ENCODE results near the gene C9orf43.
A peak's percentile ranks its signal among the peaks of the same experiment; 100 is the strongest.
"Not testable (repeated sequence)": the region's sequence is repeated elsewhere in the genome, so short reads cannot be mapped to it uniquely, and the experiment has no call there.

C9orf43 gene

DNA sequence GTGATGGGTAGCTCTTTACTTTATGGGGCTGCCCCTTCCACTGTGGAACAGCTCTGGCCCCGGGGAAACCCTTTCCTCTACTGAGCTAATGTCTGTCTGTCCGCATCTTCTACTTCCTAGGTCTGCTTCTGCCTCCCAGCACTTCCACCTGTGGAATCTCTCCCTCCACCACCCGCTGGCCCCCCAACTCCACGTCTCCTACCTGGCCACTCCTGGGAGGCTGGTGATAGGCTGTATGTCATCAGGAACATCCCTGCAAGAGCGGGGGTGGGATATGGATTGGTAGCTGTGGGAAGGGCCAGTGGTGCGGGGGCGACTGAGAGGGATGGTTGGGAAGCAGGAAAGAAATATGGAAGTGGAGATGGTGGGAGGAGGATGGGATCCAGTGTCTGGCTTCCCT, 18.6 kb upstream of the C9orf43 start:
- no peak overlapping the region for H3K27ac Mint-ChIP-seq
- no peak overlapping the region for H3K4me3 Mint-ChIP-seq
- peaks cover 6% of the 10 kb centered on the region for H3K4me1 Mint-ChIP-seq (ENCODE audit: low read depth)
- no peaks in the 10 kb centered on the region for H3K27me3 Mint-ChIP-seq
- H3K36me3 Mint-ChIP-seq, result peaks cover 6% of the 10 kb centered on the region
- H3K9me3 Mint-ChIP-seq (ENCODE audit: low read depth), result no peaks in the 10 kb centered on the region

DNA sequence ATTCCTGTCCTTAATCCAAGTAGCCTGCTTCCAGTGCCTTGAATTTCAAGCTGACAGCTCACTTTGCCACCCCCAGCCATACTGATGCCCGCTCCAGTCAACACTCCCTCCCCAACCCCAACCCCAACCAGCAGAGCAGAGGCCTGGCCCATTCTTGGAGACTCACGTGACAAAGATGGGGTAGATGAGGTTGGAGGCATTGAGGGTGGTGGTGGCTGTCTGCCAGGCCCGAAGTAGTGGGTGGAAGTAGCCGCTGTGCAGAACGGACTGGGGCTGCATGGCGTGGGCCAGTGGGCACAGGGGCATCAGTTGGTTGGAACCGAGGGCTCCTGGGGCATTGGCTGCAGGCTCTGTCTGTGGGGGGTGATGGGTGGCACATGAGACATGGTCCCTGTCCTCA, 17.3 kb upstream of the C9orf43 start:
- Mint-ChIP-seq H3K27ac (no peak overlapping the region), H3K4me3 (no peak overlapping the region), H3K4me1 (ENCODE audit: low read depth) (peaks cover 6% of the 10 kb centered on the region), H3K36me3 (peaks cover 6% of the 10 kb centered on the region), H3K27me3 (no peaks in the 10 kb centered on the region), H3K9me3 (ENCODE audit: low read depth) (no peaks in the 10 kb centered on the region)

DNA sequence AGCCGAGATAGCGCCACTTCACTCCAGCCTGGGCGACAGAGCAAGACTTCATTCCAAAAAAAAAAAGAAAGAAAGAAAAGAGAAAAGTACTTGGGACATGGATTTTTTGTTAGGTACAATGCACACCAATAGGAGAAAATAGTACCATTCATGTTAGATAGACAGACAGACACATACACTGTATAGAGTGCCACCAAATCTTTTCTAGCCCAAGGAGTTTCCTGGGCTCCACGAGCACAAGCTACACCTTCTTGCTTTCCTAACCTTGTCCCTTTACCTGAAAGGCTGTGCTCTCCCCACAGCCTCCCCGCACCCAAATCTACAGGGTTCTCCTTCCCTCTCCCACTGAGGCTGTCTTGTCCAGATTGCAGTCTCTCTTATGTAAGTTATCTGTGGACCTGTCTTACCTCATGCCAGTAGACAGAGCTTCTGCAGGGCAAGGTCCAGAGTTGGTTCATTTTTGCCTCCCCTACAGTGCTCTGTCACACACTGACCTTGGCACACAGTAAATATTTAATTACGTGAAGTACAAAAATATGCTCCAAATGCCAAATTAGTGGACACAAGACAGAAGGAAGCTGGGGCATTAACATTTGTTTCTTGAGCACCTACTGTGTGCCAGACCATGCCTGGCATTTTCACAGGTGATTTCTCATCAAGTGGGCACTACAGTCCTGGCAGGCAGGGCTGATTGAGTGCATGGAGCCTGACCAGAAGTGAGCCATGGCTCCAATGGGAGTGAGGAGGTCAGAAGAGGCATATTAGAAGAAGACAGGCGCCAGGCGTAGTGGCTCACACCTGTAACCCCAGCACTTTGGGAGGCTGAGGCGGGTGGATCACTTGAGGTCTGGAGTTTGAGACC, 15.3 kb upstream of the C9orf43 start:
- Mint-ChIP-seq H3K4me3 (no peak overlapping the region), H3K27me3 (no peaks in the 10 kb centered on the region)

DNA sequence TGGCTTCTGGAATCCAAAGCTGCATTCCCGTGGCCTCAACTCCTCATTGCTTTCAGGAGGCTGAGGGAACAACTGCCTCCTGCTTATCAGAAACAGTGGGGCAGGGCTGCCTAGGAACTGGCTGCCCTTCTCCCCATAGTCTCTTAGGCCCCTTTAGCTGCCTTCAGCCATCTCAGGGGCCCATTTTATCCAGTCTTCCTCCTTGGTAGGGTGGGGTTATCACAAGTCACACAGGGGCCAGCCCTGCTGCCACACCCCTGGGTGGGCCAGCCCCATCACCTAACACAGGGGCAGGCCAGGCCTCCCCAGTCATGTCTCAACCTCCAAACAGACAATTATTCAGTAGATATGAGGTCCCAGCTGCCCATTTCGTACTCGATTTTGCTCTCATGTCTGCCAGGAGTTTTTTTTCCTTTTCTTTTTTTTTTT, 13.3 kb upstream of the C9orf43 start:
- H3K27me3 Mint-ChIP-seq, result no peaks in the 10 kb centered on the region
- H3K36me3 Mint-ChIP-seq, result peaks cover 2% of the 10 kb centered on the region
- no peak overlapping the region for H3K27ac Mint-ChIP-seq
- no peak overlapping the region for H3K4me3 Mint-ChIP-seq
- peaks cover 28% of the 10 kb centered on the region for H3K4me1 Mint-ChIP-seq (ENCODE audit: low read depth)
- no peaks in the 10 kb centered on the region for H3K9me3 Mint-ChIP-seq (ENCODE audit: low read depth)

More for the DNA sequence above, 15.3 kb upstream of the C9orf43 start:
- H3K9me3 Mint-ChIP-seq (ENCODE audit: low read depth), result no peaks in the 10 kb centered on the region
- peaks cover 2% of the 10 kb centered on the region for H3K36me3 Mint-ChIP-seq
- H3K4me1 Mint-ChIP-seq (ENCODE audit: low read depth), result peaks cover 17% of the 10 kb centered on the region
- H3K27ac Mint-ChIP-seq, result no peak overlapping the region

DNA sequence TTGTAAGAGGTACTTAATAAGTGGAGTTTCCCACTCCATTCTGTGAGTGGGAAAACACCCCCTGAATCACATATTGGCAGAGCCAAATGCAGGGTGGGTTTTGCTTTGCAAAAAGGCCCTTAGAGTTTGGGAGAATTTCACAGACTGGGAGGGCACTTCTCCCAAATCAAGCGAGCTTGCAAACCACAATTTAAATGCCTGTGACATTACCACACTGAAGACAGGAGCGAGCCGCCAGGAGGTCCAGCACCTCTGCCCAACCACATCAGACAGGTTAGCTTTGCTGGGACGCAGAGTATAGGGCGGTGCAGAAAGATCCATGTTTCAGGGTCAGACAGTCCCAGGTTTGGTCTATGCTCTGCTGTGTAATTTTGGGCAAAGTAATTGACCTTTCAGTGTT, 11.8 kb upstream of the C9orf43 start:
- no peaks in the 10 kb centered on the region for H3K9me3 Mint-ChIP-seq (ENCODE audit: low read depth)

DNA sequence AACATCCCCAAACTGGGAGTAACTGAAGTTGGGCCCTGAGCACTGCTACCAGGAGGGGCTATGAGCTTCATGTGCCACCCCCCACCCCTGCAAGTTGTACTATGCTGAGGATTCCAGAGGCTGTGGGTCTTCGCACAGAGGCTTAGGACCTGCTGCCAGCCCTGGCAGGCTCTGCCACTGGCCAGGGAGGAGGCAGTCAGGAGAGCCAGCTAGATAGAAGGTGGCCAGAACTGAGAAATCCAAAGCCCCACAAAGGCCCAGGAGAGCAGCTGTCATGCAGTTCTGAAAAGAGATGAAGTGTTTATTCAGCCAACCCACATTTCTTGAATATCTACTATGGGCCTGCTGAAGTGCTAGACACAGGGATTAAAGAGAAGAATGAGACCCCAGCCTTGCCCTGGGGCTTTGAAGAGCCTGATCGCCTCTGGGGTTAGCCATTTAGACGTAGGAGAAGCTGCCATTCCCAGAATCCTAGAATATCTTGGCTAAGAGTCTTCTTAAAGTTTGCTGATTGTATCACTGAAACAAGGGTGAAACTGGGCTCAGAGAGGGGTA, 10.8 kb upstream of the C9orf43 start:
- Mint-ChIP-seq H3K27me3 (no peaks in the 10 kb centered on the region), H3K36me3 (peaks cover 2% of the 10 kb centered on the region), H3K4me3 (peak overlapping the region; percentile 91), H3K4me1 (ENCODE audit: low read depth) (peaks cover 28% of the 10 kb centered on the region), H3K27ac (no peak overlapping the region), H3K9me3 (ENCODE audit: low read depth) (no peaks in the 10 kb centered on the region)

More for the DNA sequence above, 11.8 kb upstream of the C9orf43 start:
- Mint-ChIP-seq H3K27ac (no peak overlapping the region), H3K36me3 (peaks cover 2% of the 10 kb centered on the region), H3K27me3 (no peaks in the 10 kb centered on the region), H3K4me1 (ENCODE audit: low read depth) (peaks cover 28% of the 10 kb centered on the region), H3K4me3 (peak overlapping the region; percentile 91)

DNA sequence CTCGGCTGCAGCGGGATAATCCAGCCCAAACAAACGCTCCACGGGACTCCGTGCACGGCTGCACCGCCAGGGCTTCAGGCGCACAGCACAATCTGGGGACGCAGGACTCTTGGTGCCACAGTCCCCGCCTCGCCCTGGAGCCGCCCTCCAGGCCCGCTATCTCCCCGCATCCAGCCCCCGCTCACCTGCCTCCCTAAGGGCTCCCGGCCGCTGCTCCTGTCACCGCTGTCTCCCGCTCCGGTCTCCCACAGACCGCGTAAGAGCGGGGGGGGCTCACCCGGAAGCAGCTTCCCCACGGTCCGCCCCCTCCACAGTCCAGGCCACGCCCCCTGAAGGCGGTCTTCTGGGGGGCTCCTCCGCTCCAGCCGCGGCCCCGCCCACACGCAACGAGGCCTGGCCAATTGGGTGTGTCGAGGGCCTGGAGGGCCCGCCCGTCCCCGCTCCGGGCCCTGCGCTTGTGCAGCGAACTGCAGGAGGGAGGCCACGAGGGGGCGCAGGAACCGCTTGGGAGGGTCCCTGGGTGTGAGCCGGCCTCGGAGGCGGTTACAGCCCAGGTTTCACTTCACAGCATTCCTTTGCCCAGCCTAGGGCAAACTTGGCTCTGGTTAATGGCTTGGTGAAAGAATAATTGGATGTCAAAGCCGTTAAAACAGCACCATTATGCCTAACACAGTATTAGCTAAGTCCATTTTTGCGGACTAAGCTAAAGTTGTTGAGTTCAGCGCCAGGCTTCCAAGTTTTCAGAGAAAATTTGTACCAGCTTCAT, 9.3 kb upstream of the C9orf43 start, which contains the start of gene ALAD:
Gene ALAD, minus strand, starts transcription at position 258 of the 766 bp plus-strand sequence. CDS start 7,725 bp downstream, outside the sequence.
- Mint-ChIP-seq H3K4me1 (ENCODE audit: low read depth) (peaks cover 28% of the 10 kb centered on the region), H3K36me3 (no peaks in the 10 kb centered on the region), H3K27me3 (no peaks in the 10 kb centered on the region), H3K9me3 (ENCODE audit: low read depth) (no peaks in the 10 kb centered on the region), H3K4me3 (peak within 1 kb of the TSS; percentile 91), H3K27ac (peak within 1 kb of the TSS; percentile 77)

DNA sequence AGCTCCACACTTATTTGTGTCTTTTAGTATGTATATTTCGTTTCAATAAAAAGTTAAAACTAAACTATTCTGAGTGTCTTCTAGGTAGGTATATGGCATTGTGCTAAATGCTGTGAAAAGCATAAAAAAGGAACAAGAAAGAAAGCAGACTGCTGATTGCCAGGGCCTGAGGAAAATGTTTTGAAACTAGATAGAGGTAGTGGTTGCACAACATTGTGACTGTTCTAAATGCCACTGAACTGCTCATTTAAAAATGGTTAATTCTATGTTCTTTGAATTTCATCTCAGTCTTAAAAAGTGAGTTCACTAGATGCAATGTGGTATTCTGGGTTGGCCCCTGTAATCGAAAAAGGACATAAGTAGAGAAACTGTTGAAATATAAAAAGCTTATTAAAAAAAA, 6.9 kb upstream of the C9orf43 start:
- Mint-ChIP-seq H3K4me3 (no peak overlapping the region), H3K36me3 (peaks cover 4% of the 10 kb centered on the region), H3K27me3 (no peaks in the 10 kb centered on the region), H3K9me3 (ENCODE audit: low read depth) (no peaks in the 10 kb centered on the region), H3K27ac (peak overlapping the region; percentile 34), H3K4me1 (ENCODE audit: low read depth) (peaks cover 41% of the 10 kb centered on the region)

DNA sequence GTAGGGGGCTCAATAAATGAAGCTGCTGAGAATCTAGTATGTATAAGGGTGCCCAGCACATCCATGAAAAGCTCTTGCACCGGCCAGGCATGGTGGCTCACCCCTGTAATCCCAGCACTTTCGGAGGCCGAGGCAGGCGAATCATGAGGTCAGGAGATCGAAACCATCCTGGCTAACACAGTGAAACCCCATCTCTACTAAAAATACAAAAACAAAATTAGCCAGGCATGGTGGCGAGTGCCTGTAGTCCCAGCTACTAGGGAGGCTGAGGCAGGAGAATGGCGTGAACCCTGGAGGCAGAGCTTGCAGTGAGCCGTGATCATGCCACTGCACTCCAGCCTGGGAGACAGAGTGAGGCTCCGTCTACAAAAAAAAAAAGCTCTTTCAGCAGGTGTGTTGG, 4.2 kb upstream of the C9orf43 start:
- Mint-ChIP-seq H3K4me1 (ENCODE audit: low read depth) (peaks cover 35% of the 10 kb centered on the region), H3K27ac (peak overlapping the region; percentile 89)
- H3K9me3 Mint-ChIP-seq (ENCODE audit: low read depth); H3K4me3 Mint-ChIP-seq; H3K27me3 Mint-ChIP-seq; H3K36me3 Mint-ChIP-seq: not testable (repeated sequence)

DNA sequence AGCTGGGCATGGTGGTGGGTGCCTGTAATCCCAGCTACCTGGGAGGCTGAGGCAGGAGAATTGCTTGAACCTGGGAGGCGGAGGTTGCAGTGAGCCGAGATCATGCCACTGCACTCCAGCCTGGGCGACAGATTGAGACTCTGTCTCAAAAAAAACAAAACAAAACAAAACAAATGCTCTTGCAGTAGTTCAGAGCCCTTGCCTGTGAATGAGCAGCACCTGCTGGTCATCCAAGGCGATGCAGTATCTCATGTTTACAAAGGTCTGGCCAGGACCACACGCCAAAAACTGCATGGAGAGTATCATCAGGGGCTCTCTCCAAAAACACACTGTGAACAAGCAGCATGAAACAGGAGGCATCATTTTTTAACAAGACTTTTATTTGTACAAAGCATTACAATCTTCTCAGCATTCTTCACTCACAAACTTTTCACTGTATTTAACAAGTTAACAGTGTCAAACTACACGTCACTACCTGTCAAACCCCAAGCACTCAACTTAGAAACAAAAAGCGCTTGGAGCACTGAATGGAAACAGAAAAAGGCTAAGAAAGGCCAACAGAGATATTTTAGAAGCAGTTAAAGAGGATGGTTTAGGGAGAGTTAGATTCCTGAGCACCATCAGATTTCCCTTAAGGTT, 3.6 kb upstream of the C9orf43 start:
- H3K36me3 Mint-ChIP-seq; H3K9me3 Mint-ChIP-seq (ENCODE audit: low read depth); H3K27me3 Mint-ChIP-seq: not testable (repeated sequence)
- Mint-ChIP-seq H3K27ac (peak overlapping the region; percentile 89), H3K4me3 (peak overlapping the region; percentile 98), H3K4me1 (ENCODE audit: low read depth) (peaks cover 28% of the 10 kb centered on the region)

DNA sequence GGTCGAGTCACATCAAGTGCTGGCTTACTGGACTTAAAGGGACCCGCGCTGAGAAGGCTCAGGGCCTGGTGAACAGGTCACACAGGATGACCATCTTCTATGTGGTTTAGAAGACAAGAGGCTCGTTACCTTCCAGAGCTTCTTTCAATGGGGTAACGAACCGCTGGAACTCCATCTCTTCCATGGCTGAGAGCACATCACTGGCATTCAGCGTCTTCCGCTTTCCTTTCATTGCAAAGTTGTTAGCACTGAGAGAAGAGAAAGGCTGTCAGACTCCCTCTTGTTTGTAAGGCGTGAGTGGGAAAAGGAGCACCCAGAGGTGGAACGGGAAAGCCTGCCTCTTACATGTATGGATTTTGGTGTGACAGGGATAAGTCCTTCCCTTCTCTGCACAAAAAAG, 1.1 kb upstream of the C9orf43 start:
- H3K4me1 Mint-ChIP-seq (ENCODE audit: low read depth), result peaks cover 28% of the 10 kb centered on the region
- H3K4me3 Mint-ChIP-seq, result peak overlapping the region; percentile 98
- no peaks in the 10 kb centered on the region for H3K27me3 Mint-ChIP-seq

DNA sequence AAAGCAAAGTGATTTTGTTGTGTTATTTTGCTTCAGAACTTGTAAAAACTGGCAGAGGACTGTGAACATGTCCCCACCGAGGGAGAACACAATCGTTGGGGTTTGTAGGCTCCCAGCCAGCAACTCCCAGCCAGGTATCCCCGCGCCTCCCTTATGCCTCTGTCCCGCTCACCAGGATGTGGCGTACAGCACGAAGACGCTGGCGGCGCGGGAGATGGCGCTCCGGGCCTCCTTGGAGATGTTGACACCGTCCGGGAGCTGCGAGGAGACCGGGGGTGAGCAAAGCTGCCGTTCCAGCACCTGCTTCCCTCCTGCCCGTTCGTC, 702 bp upstream of the C9orf43 start:
- Mint-ChIP-seq H3K36me3 (peaks cover 10% of the 10 kb centered on the region), H3K4me3 (peak overlapping the region; percentile 98), H3K27me3 (no peaks in the 10 kb centered on the region), H3K4me1 (ENCODE audit: low read depth) (peaks cover 27% of the 10 kb centered on the region), H3K9me3 (ENCODE audit: low read depth) (no peaks in the 10 kb centered on the region), H3K27ac (peak overlapping the region; percentile 99)

More for the DNA sequence above, 1.1 kb upstream of the C9orf43 start:
- H3K9me3 Mint-ChIP-seq (ENCODE audit: low read depth), result no peaks in the 10 kb centered on the region
- peaks cover 10% of the 10 kb centered on the region for H3K36me3 Mint-ChIP-seq
- H3K27ac Mint-ChIP-seq, result peak overlapping the region; percentile 99

DNA sequence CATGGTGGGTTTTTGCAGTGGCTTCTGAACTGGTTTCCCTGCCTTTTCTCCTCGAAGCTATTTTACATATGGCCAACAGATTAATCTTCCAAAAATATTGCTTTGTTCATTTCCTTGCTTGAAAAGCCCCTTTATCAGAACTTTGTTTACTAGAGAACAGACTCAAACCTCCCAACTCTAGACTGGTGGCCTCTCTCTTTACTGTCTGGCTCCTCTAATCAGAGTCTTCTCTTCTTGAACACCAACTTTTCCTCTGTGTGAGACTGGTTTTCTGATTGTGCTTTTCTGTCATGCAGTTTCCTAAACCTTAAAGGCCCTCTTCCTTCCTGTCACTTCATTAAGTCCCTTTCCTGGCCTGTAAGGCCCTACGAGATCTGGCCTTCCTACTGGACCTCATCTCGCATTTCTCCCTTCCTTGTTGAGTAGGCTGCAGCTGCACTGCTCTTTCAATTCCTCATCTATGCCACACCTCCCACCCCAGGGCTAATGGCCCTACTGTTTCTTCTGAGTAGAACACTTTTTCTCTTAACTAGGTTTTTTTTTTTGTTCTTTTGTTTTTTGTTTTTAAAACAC, 5.7 kb downstream of the C9orf43 start:
- Mint-ChIP-seq H3K27ac (no peak overlapping the region), H3K27me3 (no peaks in the 10 kb centered on the region), H3K4me1 (ENCODE audit: low read depth) (no peaks in the 10 kb centered on the region), H3K9me3 (ENCODE audit: low read depth) (no peaks in the 10 kb centered on the region), H3K4me3 (no peak overlapping the region), H3K36me3 (no peaks in the 10 kb centered on the region)

DNA sequence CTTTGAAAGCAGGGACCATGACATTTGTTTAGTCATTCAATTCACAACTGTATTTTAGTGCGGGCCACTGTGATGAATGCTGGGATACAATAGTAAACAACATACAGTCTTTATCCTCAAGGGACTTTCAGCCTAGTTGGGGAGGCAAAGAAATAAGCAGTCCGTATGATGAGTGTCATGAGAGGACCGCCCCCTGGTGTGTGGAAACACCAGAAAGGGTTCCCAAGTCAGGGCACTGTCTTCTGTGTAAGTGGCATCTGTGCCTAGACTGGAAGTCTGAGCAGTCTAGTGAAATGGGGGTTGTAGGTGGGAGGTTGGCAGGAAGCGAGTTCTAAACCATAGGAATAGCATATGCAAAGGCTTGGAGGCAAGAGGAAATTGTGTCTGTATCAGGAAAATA, 6.8 kb downstream of the C9orf43 start:
- Mint-ChIP-seq H3K27me3 (no peaks in the 10 kb centered on the region), H3K36me3 (no peaks in the 10 kb centered on the region), H3K9me3 (ENCODE audit: low read depth) (no peaks in the 10 kb centered on the region), H3K4me3 (no peak overlapping the region), H3K4me1 (ENCODE audit: low read depth) (no peaks in the 10 kb centered on the region), H3K27ac (no peak overlapping the region)
